HFFc6 (cell line): ENCODE measurements around the gene GPR180. TPM values are rescaled to one million over a fixed set of nuclear protein-coding genes. Genes with fewer than 3 reads are reported as not detected.

Experiments used
- DNase-seq: peaks from one replicate; pipeline ENCODE4 v3.0.0-alpha.2; 2018
- H3K27ac Mint-ChIP-seq: 2 replicates; pipeline ENCODE4 v1.8.0; 2020; ENCODE audit warnings: mild to moderate bottlenecking, mixed read lengths
- H3K27me3 Mint-ChIP-seq: 2 replicates; pipeline ENCODE4 v1.8.0; 2021; ENCODE audit warnings: mild to moderate bottlenecking, moderate library complexity, mixed read lengths; ENCODE audit not compliant: insufficient read depth
- H3K36me3 Mint-ChIP-seq: 2 replicates; pipeline ENCODE4 v1.8.0; 2021; ENCODE audit warnings: low read depth, mixed read lengths
- H3K4me1 Mint-ChIP-seq: 2 replicates; pipeline ENCODE4 v1.8.0; 2020; ENCODE audit warnings: low read depth, mixed read lengths
- H3K4me3 Mint-ChIP-seq: 2 replicates; pipeline ENCODE4 v1.8.0; 2020; ENCODE audit warnings: mild to moderate bottlenecking, moderate library complexity, mixed read lengths
- H3K9me3 Mint-ChIP-seq: 2 replicates; pipeline ENCODE4 v1.8.0; 2020; ENCODE audit warnings: mild to moderate bottlenecking, mixed read lengths
- total RNA-seq, 6 experiments: library from RNA; stranded (reverse); fragmentation: NEBNext Ultra II Directional; extraction: Animal tissue kit (Norgen Biotek cat#: 25700); gene quantifications; 2 replicates in 1 of 6; 3 replicates in 5 of 6; pipeline ENCODE4 v1.2.3, GENCODE V29; 2021
- TF ChIP-seq, protein P1 (sequence below): fragments of 200-600 bp; sonication (generic); IDR thresholded peaks from 2 replicates; pipeline ENCODE4 v1.5.0; 2021; ENCODE audit warnings: antibody characterized with exemption, mild to moderate bottlenecking

The GPR180 gene
- total RNA-seq, 6 experiments from 2014 or later = 8.2 to 10.6 (median 9.1) TPM

DNA sequence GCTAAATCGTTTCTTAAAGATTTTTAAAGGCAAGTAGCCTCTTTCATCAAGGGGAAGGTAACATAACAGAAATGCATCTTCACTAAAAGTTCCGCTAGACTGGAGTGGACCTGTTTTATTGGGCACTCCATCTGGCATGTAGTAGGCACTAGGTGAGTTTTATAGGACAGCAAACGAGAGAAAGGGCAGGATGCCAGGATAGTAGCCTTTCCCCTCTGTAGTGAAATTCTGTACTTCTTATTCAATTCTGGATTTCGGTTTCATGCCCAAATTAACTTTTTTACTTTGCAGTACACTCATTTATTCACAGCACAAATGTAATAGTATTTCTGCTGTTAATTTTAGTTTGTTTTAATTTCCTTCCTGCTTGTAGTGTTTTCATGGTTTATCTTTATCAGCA, 45.2 kb downstream of the GPR180 start:
- no peaks in the 10 kb centered on the region for H3K27me3 Mint-ChIP-seq
- H3K4me3 Mint-ChIP-seq = no peak overlapping the region
- DNase-seq = no peak
- H3K27ac Mint-ChIP-seq = no peak overlapping the region
- peaks cover 6% of the 10 kb centered on the region for H3K4me1 Mint-ChIP-seq
- TF ChIP-seq, protein P1, sequence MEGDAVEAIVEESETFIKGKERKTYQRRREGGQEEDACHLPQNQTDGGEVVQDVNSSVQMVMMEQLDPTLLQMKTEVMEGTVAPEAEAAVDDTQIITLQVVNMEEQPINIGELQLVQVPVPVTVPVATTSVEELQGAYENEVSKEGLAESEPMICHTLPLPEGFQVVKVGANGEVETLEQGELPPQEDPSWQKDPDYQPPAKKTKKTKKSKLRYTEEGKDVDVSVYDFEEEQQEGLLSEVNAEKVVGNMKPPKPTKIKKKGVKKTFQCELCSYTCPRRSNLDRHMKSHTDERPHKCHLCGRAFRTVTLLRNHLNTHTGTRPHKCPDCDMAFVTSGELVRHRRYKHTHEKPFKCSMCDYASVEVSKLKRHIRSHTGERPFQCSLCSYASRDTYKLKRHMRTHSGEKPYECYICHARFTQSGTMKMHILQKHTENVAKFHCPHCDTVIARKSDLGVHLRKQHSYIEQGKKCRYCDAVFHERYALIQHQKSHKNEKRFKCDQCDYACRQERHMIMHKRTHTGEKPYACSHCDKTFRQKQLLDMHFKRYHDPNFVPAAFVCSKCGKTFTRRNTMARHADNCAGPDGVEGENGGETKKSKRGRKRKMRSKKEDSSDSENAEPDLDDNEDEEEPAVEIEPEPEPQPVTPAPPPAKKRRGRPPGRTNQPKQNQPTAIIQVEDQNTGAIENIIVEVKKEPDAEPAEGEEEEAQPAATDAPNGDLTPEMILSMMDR = no peak
- no peaks in the 10 kb centered on the region for H3K9me3 Mint-ChIP-seq
- no peaks in the 10 kb centered on the region for H3K36me3 Mint-ChIP-seq

GRCh38 chr13:94656176-94656575, 54.5 kb downstream of the GPR180 start:
- no peak for DNase-seq
- Mint-ChIP-seq H3K27me3 (0 out of 2 replicates have a peak, but pooled peaks cover 1% of the 10 kb centered on the region), H3K36me3 (no peaks in the 10 kb centered on the region), H3K4me1 (peaks cover 44% of the 10 kb centered on the region), H3K27ac (peak overlapping the region; percentile 68), H3K4me3 (0 out of 2 replicates have a peak overlapping the region, but pooled peaks have one; percentile 20), H3K9me3 (no peaks in the 10 kb centered on the region)
- TF ChIP-seq, protein P1 = no peak

DNA sequence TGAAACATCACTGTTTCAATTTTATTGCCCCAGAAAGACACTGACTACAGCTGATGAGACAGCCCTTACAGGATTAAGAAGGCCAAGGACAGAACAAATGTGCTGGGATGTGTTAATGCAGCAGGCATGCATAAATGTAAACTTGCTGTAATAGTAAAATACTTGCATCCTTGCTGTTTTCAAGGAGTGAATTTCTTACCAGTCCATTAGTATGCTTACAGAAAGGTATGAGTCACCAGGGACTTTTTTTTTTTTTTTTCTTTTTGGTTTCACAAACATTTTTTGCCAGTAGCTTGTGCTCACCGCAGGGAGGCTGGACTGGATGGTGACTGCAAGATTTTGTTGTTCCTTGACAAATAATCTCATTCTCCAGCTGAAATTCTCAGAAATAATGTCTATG, 55.1 kb downstream of the GPR180 start:
- Mint-ChIP-seq H3K27ac (peak overlapping the region; percentile 81), H3K36me3 (no peaks in the 10 kb centered on the region), H3K4me3 (peak overlapping the region; percentile 36; the same call in 1 of the 2 replicates), H3K9me3 (no peaks in the 10 kb centered on the region), H3K27me3 (peaks cover 4% of the 10 kb centered on the region), H3K4me1 (peaks cover 48% of the 10 kb centered on the region)
- DNase-seq = peak; percentile 98
- TF ChIP-seq, protein P1 = peak; percentile 49; the same call in 1 of the 2 replicates

GRCh38 chr13:94657167-94657566, 55.5 kb downstream of the GPR180 start:
- TF ChIP-seq, protein P1 = no peak
- H3K4me1 Mint-ChIP-seq = peaks cover 48% of the 10 kb centered on the region
- H3K27me3 Mint-ChIP-seq = peaks cover 7% of the 10 kb centered on the region
- H3K9me3 Mint-ChIP-seq = no peaks in the 10 kb centered on the region
- no peaks in the 10 kb centered on the region for H3K36me3 Mint-ChIP-seq
- peak overlapping the region; percentile 36; the same call in 1 of the 2 replicates for H3K4me3 Mint-ChIP-seq
- H3K27ac Mint-ChIP-seq = peak overlapping the region; percentile 81
- peak; percentile 5 for DNase-seq

DNA sequence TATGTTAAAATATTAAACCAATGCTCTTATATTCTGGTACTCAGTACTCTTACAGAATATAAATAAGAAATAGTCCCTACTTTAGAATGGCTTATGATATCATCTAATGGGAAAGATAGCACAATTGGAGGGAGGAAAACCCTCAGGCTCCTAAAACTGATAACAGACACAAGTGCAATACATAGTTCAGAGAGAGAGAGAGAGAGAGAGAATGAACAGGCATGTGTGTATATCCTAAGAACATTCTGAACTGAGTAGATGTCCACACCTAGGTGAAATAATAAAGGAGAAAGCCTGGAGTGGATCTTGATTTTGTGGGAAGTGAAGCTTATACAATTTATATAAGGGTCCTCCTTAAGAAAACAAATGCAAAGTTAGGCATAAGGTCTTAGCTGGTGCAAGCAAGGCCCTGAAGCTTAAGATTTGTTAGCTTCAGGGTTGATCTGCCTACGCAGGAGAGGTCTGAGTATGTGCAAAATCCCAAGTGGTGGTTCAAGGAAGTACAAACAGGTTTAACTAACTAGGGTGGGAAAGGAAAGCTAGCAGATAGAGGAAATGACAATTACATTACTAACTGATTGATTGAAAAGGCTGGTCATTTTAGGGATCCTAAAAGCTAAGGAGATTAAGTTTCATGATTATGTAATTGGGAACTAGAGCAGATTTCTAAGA, 57.4 kb downstream of the GPR180 start:
- Mint-ChIP-seq H3K36me3 (no peaks in the 10 kb centered on the region), H3K9me3 (no peaks in the 10 kb centered on the region), H3K27ac (no peak overlapping the region), H3K4me3 (no peak overlapping the region), H3K4me1 (peaks cover 48% of the 10 kb centered on the region), H3K27me3 (peaks cover 13% of the 10 kb centered on the region)
- no peak for DNase-seq
- TF ChIP-seq, protein P1 = peak; percentile 43
